Esophagus muscularis mucosa (tissue), 4 donors: ENCODE results near the gene FOXK1. TPM values are rescaled to one million over a fixed set of nuclear protein-coding genes. Genes with fewer than 3 reads are reported as not detected.
A peak's percentile ranks its signal among the peaks of the same experiment; 100 is the strongest.

Experiments
- DNase-seq: peaks from one replicate; pipeline ENCODE4 v3.0.0-alpha.2; 2017; ENCODE audit errors: extremely low spot score
- H3K27ac ChIP-seq, 4 donors: fragments of 200-600 bp; sonication (generic); replicated peaks in 1 of 4; 1 replicate in 3 of 4; 2 replicates in 1 of 4; pipeline ENCODE4 v1.5.1; 2016 to 2019; ENCODE audit warnings: mild to moderate bottlenecking in 1 of 4
- H3K27me3 ChIP-seq, 4 donors: fragments of 200-600 bp; sonication (generic); one replicate each; pipeline versions ENCODE4 v1.5.1 to v1.6.0; 2016 to 2019
- H3K36me3 ChIP-seq, 4 donors: fragments of 200-600 bp; sonication (generic); one replicate each; pipeline ENCODE4 v1.5.1; 2016 to 2019
- H3K4me1 ChIP-seq, 4 donors: fragments of 200-600 bp; sonication (generic); one replicate each; pipeline ENCODE4 v1.5.1; 2016 to 2019
- H3K4me3 ChIP-seq, 4 donors: fragments of 200-600 bp; sonication (generic); 1 replicate in 2 of 4; 2 replicates in 2 of 4; pipeline ENCODE4 v1.5.1; 2016 to 2019; ENCODE audit warnings: mild to moderate bottlenecking in 4 of 4, moderate library complexity in 1 of 4
- H3K9me3 ChIP-seq, 4 donors: fragments of 200-600 bp; sonication (generic); 1 replicate in 3 of 4; 2 replicates in 1 of 4; pipeline ENCODE4 v1.5.1; 2016 to 2019
- EP300 ChIP-seq: sonication (generic); formaldehyde crosslinking; IDR thresholded peaks from one replicate; pipeline ENCODE4 v1.6.1; 2017; ENCODE audit warnings: antibody characterized with exemption
- POLR2A ChIP-seq: fragments of 450-650 bp; IDR thresholded peaks from one replicate; pipeline ENCODE4 v1.6.1; 2017; ENCODE audit warnings: antibody characterized with exemption, moderate library complexity, mild to moderate bottlenecking, low read depth
- POLR2AphosphoS5 ChIP-seq, 2 donors: sonication (generic); formaldehyde crosslinking; IDR thresholded peaks; one replicate each; pipeline ENCODE4 v1.6.1; 2017; ENCODE audit warnings: antibody characterized with exemption in 2 of 2
- WGBS: methylation state at CpG from one replicate; pipeline ENCODE4 v1.1.5; 2018; 5-methylcytosine and 5-hydroxymethylcytosine counted together
- intact Hi-C: fragments of 100-400 bp; cut with DNase I; formaldehyde crosslinking; loops from one replicate; pipeline ENCODE4 v1.15.1; 2023
- total RNA-seq, 4 donors: library from RNA; depleted of rRNA; stranded (reverse); fragments of >200 nt; gene quantifications; one replicate each; pipeline versions ENCODE4 v1.1.0 to v1.2.1, GENCODE V29; 2016
- TF ChIP-seq, protein P1 (sequence below), 3 experiments: fragments of 200-600 bp in 2 of 3; fragments of 450-650 bp in 1 of 3; sonication (generic) in 2 of 3; IDR thresholded peaks; one replicate each; pipeline ENCODE4 v1.5.1; 2017 to 2019; ENCODE audit warnings: antibody characterized with exemption in 3 of 3, mild to moderate bottlenecking in 2 of 3, moderate library complexity in 1 of 3

FOXK1 gene
- total RNA-seq, 4 donors from 2014 or later = 23.4 to 46.1 (median 36.3) TPM

DNA sequence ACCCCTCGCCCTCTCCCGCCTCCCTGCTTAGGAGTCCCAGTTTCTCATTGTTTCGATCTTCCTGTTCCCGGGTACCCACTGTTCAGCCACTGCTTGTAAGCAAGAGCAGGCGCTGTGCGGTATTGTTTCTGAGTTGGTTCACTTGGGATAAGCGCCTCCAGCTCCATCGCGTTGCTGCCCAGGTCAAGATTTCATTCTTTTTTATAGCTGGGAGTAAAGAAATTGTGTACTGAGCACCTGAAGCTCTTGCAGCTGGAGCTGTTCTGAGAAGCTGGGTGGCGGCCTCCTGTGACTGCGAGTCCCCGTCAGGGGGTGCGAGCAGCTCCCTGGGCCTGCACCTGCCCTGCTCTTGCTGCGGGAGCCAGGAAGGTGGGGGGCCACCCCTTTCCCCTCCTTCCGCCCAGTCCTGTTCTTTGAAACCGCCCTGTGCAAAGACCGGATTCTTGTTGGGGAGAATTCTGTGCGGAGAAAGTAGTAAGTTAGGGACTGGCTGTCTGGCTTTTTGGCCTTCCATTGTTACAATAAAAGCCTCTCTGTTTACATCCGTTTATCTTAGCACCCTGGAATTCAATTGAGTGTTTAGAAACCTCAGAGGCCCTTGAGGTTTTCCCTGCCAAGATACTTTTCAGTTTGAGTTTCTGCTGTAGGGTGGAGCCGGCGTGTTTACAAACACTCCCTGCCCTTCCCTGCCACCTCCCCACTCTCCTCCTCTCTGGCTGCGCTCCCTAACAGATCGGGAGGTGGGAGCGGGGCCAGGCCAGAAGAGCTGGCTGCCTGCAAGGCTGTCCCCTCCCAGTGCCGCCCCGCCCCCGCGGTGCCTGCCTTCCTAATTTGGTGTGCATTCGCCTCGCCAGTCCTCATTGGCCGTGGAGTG, 62.5 kb downstream of the FOXK1 start:
- TF ChIP-seq, protein P1, sequence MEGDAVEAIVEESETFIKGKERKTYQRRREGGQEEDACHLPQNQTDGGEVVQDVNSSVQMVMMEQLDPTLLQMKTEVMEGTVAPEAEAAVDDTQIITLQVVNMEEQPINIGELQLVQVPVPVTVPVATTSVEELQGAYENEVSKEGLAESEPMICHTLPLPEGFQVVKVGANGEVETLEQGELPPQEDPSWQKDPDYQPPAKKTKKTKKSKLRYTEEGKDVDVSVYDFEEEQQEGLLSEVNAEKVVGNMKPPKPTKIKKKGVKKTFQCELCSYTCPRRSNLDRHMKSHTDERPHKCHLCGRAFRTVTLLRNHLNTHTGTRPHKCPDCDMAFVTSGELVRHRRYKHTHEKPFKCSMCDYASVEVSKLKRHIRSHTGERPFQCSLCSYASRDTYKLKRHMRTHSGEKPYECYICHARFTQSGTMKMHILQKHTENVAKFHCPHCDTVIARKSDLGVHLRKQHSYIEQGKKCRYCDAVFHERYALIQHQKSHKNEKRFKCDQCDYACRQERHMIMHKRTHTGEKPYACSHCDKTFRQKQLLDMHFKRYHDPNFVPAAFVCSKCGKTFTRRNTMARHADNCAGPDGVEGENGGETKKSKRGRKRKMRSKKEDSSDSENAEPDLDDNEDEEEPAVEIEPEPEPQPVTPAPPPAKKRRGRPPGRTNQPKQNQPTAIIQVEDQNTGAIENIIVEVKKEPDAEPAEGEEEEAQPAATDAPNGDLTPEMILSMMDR (IDR thresholded peaks at IDR 0.05) = no peak
- TF ChIP-seq POLR2A (peak; percentile 2), EP300 (peak; percentile 6), POLR2AphosphoS5 (IDR thresholded peaks at IDR 0.05) (peak; percentile 89 to 94)
- intact Hi-C loops = loop anchor here (2.0 kb wide), 1 partner anchor 62 kb away; the partner anchor contains the start of gene FOXK1
- Histone ChIP-seq H3K36me3 (peaks cover 15 to 41% (median 29%) of the 10 kb centered on the region in 4 donors), H3K4me3 (peak overlapping the region; percentile 36 to 53 (median 40)), H3K27me3 (no peaks in the 10 kb centered on the region), H3K4me1 (peaks cover 52 to 81% (median 72%) of the 10 kb centered on the region in 4 donors), H3K27ac (peak overlapping the region; percentile 86 to 94 (median 90)), H3K9me3 (no peaks in the 10 kb centered on the region)
- WGBS = 17% methylated on average over 28 of the region's 31 CpGs
- DNase-seq = peak; percentile 99

DNA sequence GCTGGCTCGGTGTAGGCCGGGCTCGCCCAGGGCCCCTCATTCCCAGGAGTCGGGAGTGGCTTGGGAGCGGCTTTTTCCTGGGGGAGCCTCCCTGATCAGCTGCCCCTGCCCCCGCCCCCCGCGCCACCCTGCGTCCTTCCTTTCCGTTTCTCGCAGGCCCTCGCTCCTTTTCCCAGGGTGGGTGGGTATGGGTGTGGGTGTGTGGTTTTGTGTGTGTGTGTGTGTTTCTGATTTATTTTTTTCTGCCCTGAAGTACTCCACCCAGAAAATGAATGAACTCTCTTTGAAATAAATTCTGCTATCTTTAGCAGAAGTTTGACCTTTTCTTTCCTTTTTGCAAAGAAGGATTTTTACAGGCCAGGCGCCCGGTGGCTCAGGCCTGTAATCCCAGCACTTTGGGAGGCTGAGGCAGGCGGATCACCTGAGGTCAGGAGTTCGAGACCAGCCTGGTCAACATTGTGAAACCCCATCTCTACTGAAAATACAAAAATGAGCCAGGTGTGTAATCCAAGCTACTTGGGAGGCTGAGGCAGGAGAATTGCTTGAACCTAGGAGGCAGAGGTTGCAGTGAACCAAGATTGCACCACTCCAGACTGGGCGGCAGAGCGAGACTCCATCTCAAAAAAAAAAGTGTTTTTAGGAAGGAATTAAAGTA, 63.3 kb downstream of the FOXK1 start:
- Histone ChIP-seq H3K4me3 (peak overlapping the region; percentile 36 to 53 (median 40)), H3K4me1 (peaks cover 45 to 79% (median 66%) of the 10 kb centered on the region in 4 donors), H3K27ac (peak overlapping the region; percentile 86 to 94 (median 90)), H3K9me3 (no peaks in the 10 kb centered on the region), H3K27me3 (no peaks in the 10 kb centered on the region), H3K36me3 (peaks cover 15 to 47% (median 30%) of the 10 kb centered on the region in 4 donors)
- intact Hi-C loops = loop anchor here (2.0 kb wide), 1 partner anchor 63 kb away; the partner anchor contains the start of gene FOXK1
- 10% methylated on average over 18 of the region's 18 CpGs for WGBS
- no peak for TF ChIP-seq POLR2AphosphoS5 (IDR thresholded peaks at IDR 0.05)
- TF ChIP-seq, protein P1 (IDR thresholded peaks at IDR 0.05) = no peak
- TF ChIP-seq POLR2A = no peak
- TF ChIP-seq EP300 = no peak
- DNase-seq = no peak

- no peak for DNase-seq
- WGBS = 51% methylated on average over 12 of the region's 12 CpGs
- intact Hi-C loops = loop anchor here (2.0 kb wide), 1 partner anchor 63 kb away; the partner anchor contains the start of gene FOXK1
- Histone ChIP-seq H3K27ac (peak overlapping the region; percentile 86 to 94 (median 90)), H3K4me1 (peaks cover 45 to 75% (median 64%) of the 10 kb centered on the region in 4 donors), H3K27me3 (no peaks in the 10 kb centered on the region), H3K4me3 (peak overlapping the region; percentile 36 to 53 (median 40)), H3K36me3 (peaks cover 9 to 46% (median 28%) of the 10 kb centered on the region in 4 donors), H3K9me3 (no peaks in the 10 kb centered on the region)
- TF ChIP-seq, protein P1 (IDR thresholded peaks at IDR 0.05) = no peak
- TF ChIP-seq POLR2AphosphoS5 (IDR thresholded peaks at IDR 0.05) = peak in 1 of 2 donors; percentile 42
These were observed 64.2 kb downstream of the FOXK1 start for GRCh38 chr7:4745971-4746919.

DNA sequence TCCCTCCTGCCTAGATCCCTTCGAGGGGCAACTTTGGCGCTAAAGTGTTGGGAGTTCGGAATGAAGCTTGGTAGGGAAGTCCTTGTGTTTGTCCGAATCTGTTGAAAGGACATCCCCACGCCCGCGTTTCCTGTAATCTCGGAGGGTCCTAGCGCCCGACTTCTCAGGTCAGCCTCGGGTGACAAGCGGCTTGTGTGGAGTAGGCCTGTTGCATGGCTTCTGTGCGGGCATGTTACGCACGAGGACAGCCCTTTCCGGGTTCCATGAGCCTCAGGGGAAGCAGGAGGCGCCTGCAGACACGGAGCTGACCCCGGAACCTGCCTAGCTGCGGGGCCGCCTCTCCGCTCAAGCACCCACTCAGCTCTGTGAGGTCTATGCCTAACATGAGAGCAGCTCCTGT, 64.9 kb downstream of the FOXK1 start:
- 80% methylated on average over 18 of the region's 22 CpGs for WGBS
- TF ChIP-seq POLR2A (no peak), EP300 (no peak), POLR2AphosphoS5 (IDR thresholded peaks at IDR 0.05) (no peak)
- TF ChIP-seq, protein P1 (IDR thresholded peaks at IDR 0.05) = no peak
- peaks cover 4 to 45% (median 24%) of the 10 kb centered on the region in 4 donors for H3K36me3 ChIP-seq
- H3K4me1 ChIP-seq = peaks cover 45 to 75% (median 64%) of the 10 kb centered on the region in 4 donors
- H3K27ac ChIP-seq = peak overlapping the region; percentile 86 to 94 (median 90)
- DNase-seq = no peak
- no peak overlapping the region for H3K4me3 ChIP-seq
- intact Hi-C loops = no loop called here
- H3K9me3 ChIP-seq = no peaks in the 10 kb centered on the region
- H3K27me3 ChIP-seq = no peaks in the 10 kb centered on the region
